HEK293 (cell line): ENCODE results near the gene NUCB1.

ENCODE experiments used
- CTCF ChIA-PET: fragments of 350-600 bp; formaldehyde crosslinking; extraction: SDS; loops from one replicate; lab custom pipeline; 2021; ENCODE audit warnings: antibody characterized with exemption; lab: Yijun Ruan, JAX
- POLR2A ChIA-PET: fragments of 300-600 bp; formaldehyde crosslinking; extraction: SDS; loops from one replicate; lab custom pipeline; 2020; ENCODE audit warnings: antibody characterized with exemption, inconsistent platforms; lab: Yijun Ruan, JAX
- H3K27ac ChIP-seq: fragments of 200-500 bp; sonication (Bioruptor generic); 2 replicates; pipeline ENCODE4 v1.5.1; 2014; ENCODE audit warnings: low read depth, low read length, control low read depth, inconsistent platforms; ENCODE audit errors: extremely low read depth
- H3K36me3 ChIP-seq, 2 experiments: fragments of 200-500 bp in 1 of 2; sonication (Bioruptor generic) in 1 of 2; 1 replicate in 1 of 2; 2 replicates in 1 of 2; pipeline ENCODE4 v1.5.1; 2014 to 2017; ENCODE audit warnings: inconsistent platforms in 2 of 2, low read length in 2 of 2; ENCODE audit not compliant: control insufficient read depth in 2 of 2, insufficient read depth in 1 of 2
- H3K4me1 ChIP-seq: fragments of 200-500 bp; sonication (Bioruptor generic); 2 replicates; pipeline ENCODE4 v1.5.1; 2014; ENCODE audit warnings: mild to moderate bottlenecking, low read length, inconsistent platforms; ENCODE audit not compliant: control insufficient read depth, insufficient read depth
- H3K4me3 ChIP-seq: 2 replicates; pipeline ENCODE4 v1.5.1; 2011; ENCODE audit warnings: low read depth, mild to moderate bottlenecking, control low read depth, low read length, moderate library complexity
- H3K9me3 ChIP-seq: fragments of 200-500 bp; sonication (Bioruptor generic); 2 replicates; pipeline ENCODE4 v1.5.1; 2014; ENCODE audit warnings: low read depth, low read length, inconsistent platforms; ENCODE audit not compliant: control insufficient read depth, insufficient read depth
- KLF9 ChIP-seq: fragments of 450-650 bp; formaldehyde crosslinking; IDR thresholded peaks from 2 replicates; pipeline ENCODE4 v1.5.1; 2016; ENCODE audit warnings: missing biosample characterization, missing genetic modification characterization, low read depth
- SETDB1 ChIP-seq: IDR thresholded peaks from one replicate; pipeline ENCODE4 v1.6.1; 2017; ENCODE audit warnings: mild to moderate bottlenecking, low read length, moderate library complexity, mixed read lengths; ENCODE audit not compliant: insufficient read length
- ZBTB11 ChIP-seq: fragments of 450-650 bp; formaldehyde crosslinking; conservative IDR thresholded peaks from 2 replicates; pipeline ENCODE4 v1.5.1; 2016; ENCODE audit warnings: low read depth, missing biosample characterization, missing genetic modification characterization
- ZBTB21 ChIP-seq: fragments of 450-650 bp; formaldehyde crosslinking; IDR thresholded peaks from 2 replicates; pipeline ENCODE4 v1.5.1; 2017; ENCODE audit warnings: missing biosample characterization, missing genetic modification characterization
- ZBTB8A ChIP-seq: fragments of 450-650 bp; formaldehyde crosslinking; IDR thresholded peaks from 2 replicates; pipeline ENCODE4 v1.5.1; 2016; ENCODE audit warnings: missing biosample characterization, missing genetic modification characterization
- ZFHX2 ChIP-seq: fragments of 450-650 bp; formaldehyde crosslinking; conservative IDR thresholded peaks from 2 replicates; pipeline ENCODE4 v1.5.1; 2016; ENCODE audit warnings: missing biosample characterization, missing genetic modification characterization
- ZFP69B ChIP-seq: fragments of 450-650 bp; formaldehyde crosslinking; IDR thresholded peaks from 2 replicates; pipeline ENCODE4 v1.5.1; 2016; ENCODE audit warnings: missing biosample characterization, missing genetic modification characterization
- ZNF112 ChIP-seq: fragments of 450-650 bp; formaldehyde crosslinking; IDR thresholded peaks from 2 replicates; pipeline ENCODE4 v1.5.0; 2017; ENCODE audit warnings: missing biosample characterization, missing genetic modification characterization
- ZNF140 ChIP-seq: fragments of 450-650 bp; formaldehyde crosslinking; IDR thresholded peaks from 2 replicates; pipeline ENCODE4 v1.5.1; 2016; ENCODE audit warnings: missing biosample characterization, missing genetic modification characterization
- ZNF2 ChIP-seq: fragments of 450-650 bp; formaldehyde crosslinking; IDR thresholded peaks from 2 replicates; pipeline ENCODE4 v1.5.1; 2016; ENCODE audit warnings: missing biosample characterization, missing genetic modification characterization
- ZNF202 ChIP-seq: fragments of 450-650 bp; formaldehyde crosslinking; IDR thresholded peaks from 2 replicates; pipeline ENCODE4 v1.5.1; 2016; ENCODE audit warnings: missing biosample characterization, missing genetic modification characterization, borderline replicate concordance
- ZNF211 ChIP-seq: fragments of 450-650 bp; formaldehyde crosslinking; IDR thresholded peaks from 2 replicates; pipeline ENCODE4 v1.5.1; 2016; ENCODE audit warnings: low read depth, missing biosample characterization, missing genetic modification characterization
- ZNF223 ChIP-seq: fragments of 450-650 bp; formaldehyde crosslinking; IDR thresholded peaks from 2 replicates; pipeline ENCODE4 v1.5.1; 2016; ENCODE audit warnings: missing biosample characterization, missing genetic modification characterization
- ZNF266 ChIP-seq: fragments of 450-650 bp; formaldehyde crosslinking; IDR thresholded peaks from 2 replicates; pipeline ENCODE4 v1.5.1; 2016; ENCODE audit warnings: missing biosample characterization, missing genetic modification characterization, low read depth
- ZNF354C ChIP-seq: fragments of 450-650 bp; formaldehyde crosslinking; IDR thresholded peaks from 2 replicates; pipeline ENCODE4 v1.5.1; 2016; ENCODE audit warnings: missing biosample characterization, missing genetic modification characterization, low read depth, borderline replicate concordance
- ZNF391 ChIP-seq: fragments of 450-650 bp; formaldehyde crosslinking; IDR thresholded peaks from 2 replicates; pipeline ENCODE4 v1.5.1; 2016; ENCODE audit warnings: low read depth, missing biosample characterization, missing genetic modification characterization, borderline replicate concordance
- ZNF426 ChIP-seq: fragments of 450-650 bp; formaldehyde crosslinking; IDR thresholded peaks from 2 replicates; pipeline ENCODE4 v1.5.1; 2017; ENCODE audit warnings: missing biosample characterization, missing genetic modification characterization, mild to moderate bottlenecking, inconsistent platforms, moderate library complexity
- ZNF433 ChIP-seq: fragments of 450-650 bp; formaldehyde crosslinking; IDR thresholded peaks from 2 replicates; pipeline ENCODE4 v1.5.1; 2016; ENCODE audit warnings: missing biosample characterization, missing genetic modification characterization, low read depth
- ZNF48 ChIP-seq: fragments of 450-650 bp; formaldehyde crosslinking; IDR thresholded peaks from 2 replicates; pipeline ENCODE4 v1.5.1; 2016; ENCODE audit warnings: missing biosample characterization, missing genetic modification characterization
- ZNF558 ChIP-seq: fragments of 450-650 bp; formaldehyde crosslinking; IDR thresholded peaks from 2 replicates; pipeline ENCODE4 v1.5.1; 2016; ENCODE audit warnings: missing biosample characterization, missing genetic modification characterization
- ZNF580 ChIP-seq: fragments of 450-650 bp; formaldehyde crosslinking; IDR thresholded peaks from 2 replicates; pipeline ENCODE4 v1.5.1; 2016; ENCODE audit warnings: missing biosample characterization, missing genetic modification characterization
- ZNF654 ChIP-seq: fragments of 450-650 bp; formaldehyde crosslinking; IDR thresholded peaks from 2 replicates; pipeline ENCODE4 v1.5.1; 2016; ENCODE audit warnings: low read depth, missing biosample characterization, missing genetic modification characterization
- ZNF660 ChIP-seq: fragments of 450-650 bp; IDR thresholded peaks from 2 replicates; pipeline ENCODE4 v1.5.1; 2018; ENCODE audit warnings: missing biosample characterization, mild to moderate bottlenecking, missing genetic modification characterization
- ZNF664 ChIP-seq: fragments of 450-650 bp; formaldehyde crosslinking; IDR thresholded peaks from 2 replicates; pipeline ENCODE4 v1.5.1; 2016; ENCODE audit warnings: missing biosample characterization, missing genetic modification characterization
- ZNF785 ChIP-seq: fragments of 450-650 bp; formaldehyde crosslinking; IDR thresholded peaks from 2 replicates; pipeline ENCODE4 v1.5.1; 2016; ENCODE audit warnings: missing biosample characterization, missing genetic modification characterization
- ZSCAN16 ChIP-seq: fragments of 450-650 bp; formaldehyde crosslinking; IDR thresholded peaks from 2 replicates; pipeline ENCODE4 v1.5.1; 2016; ENCODE audit warnings: missing biosample characterization, missing genetic modification characterization
- ZSCAN23 ChIP-seq: fragments of 450-650 bp; formaldehyde crosslinking; IDR thresholded peaks from 2 replicates; pipeline ENCODE4 v1.5.1; 2016; ENCODE audit warnings: missing biosample characterization, missing genetic modification characterization
- ZXDB ChIP-seq: fragments of 450-650 bp; formaldehyde crosslinking; IDR thresholded peaks from 2 replicates; pipeline ENCODE4 v1.5.1; 2016; ENCODE audit warnings: missing biosample characterization, missing genetic modification characterization

The NUCB1 gene

GRCh38 chr19:48919271-48919670 lies 19.2 kb downstream of the NUCB1 start (continued):
- TF ChIP-seq ZBTB11 (tag by site-specific recombination): peak; percentile 71
- peak; percentile 74 for TF ChIP-seq ZNF426
- peak; percentile 69; the same call in 1 of the 2 replicates for TF ChIP-seq ZNF433 (tag by site-specific recombination)
- TF ChIP-seq ZNF654 (tag by site-specific recombination): peak; percentile 15; the same call in 1 of the 2 replicates
- TF ChIP-seq ZNF140 (tag by site-specific recombination): peak; percentile 54; the same call in 1 of the 2 replicates
- TF ChIP-seq ZBTB8A (tag by site-specific recombination): peak; percentile 44; the same call in 1 of the 2 replicates
- TF ChIP-seq, all 188 proteins: peak for 21; not testable (repeated sequence) for 167

GRCh38 chr19:48920949-48921348 lies 20.8 kb downstream of the NUCB1 start:
- POLR2A ChIA-PET: interaction anchor here (0.5 kb wide), 1 partner anchor 76 kb away, joined by 3 read pairs; no protein-coding TSS in a partner anchor

GRCh38 chr19:48921721-48922500 lies 21.8 kb downstream of the NUCB1 start:
- CTCF ChIA-PET: no interaction called here
- H3K36me3 ChIP-seq: peaks cover 15 to 40% of the 10 kb centered on the region in 2 experiments; a peak in 2 of 3 replicates
- no peak overlapping the region for H3K4me3 ChIP-seq
- POLR2A ChIA-PET: interaction anchor here (0.5 to 0.7 kb wide), 3 partner anchors 77 to 1214 kb away, joined by 3 read pairs; no protein-coding TSS in a partner anchor
- H3K4me1 ChIP-seq: no peaks in the 10 kb centered on the region
- no peaks in the 10 kb centered on the region for H3K9me3 ChIP-seq
- no peak overlapping the region for H3K27ac ChIP-seq
- no peak for TF ChIP-seq ZBTB21 (tag by site-specific recombination)
- TF ChIP-seq ZSCAN16: no peak
- no peak for TF ChIP-seq ZNF266 (tag by site-specific recombination)
- no peak for TF ChIP-seq ZNF112 (tag by site-specific recombination)
- TF ChIP-seq ZNF580 (tag by site-specific recombination): no peak
- TF ChIP-seq ZNF48 (tag by site-specific recombination): no peak
- no peak for TF ChIP-seq ZFP69B (tag by site-specific recombination)
- no peak for TF ChIP-seq SETDB1
- no peak for TF ChIP-seq ZNF202 (tag by site-specific recombination)
- no peak for TF ChIP-seq ZNF140 (tag by site-specific recombination)
- no peak for TF ChIP-seq ZNF211
- no peak for TF ChIP-seq ZXDB (tag by site-specific recombination)
- no peak for TF ChIP-seq ZNF785
- TF ChIP-seq ZNF664: no peak
- no peak for TF ChIP-seq ZSCAN23 (tag by site-specific recombination)
- no peak for TF ChIP-seq ZNF660 (tag by site-specific recombination)

More at GRCh38 chr19:48920949-48921348, 20.8 kb downstream of the NUCB1 start:
- Histone ChIP-seq H3K36me3 (peaks cover 18 to 42% of the 10 kb centered on the region in 2 experiments; a peak in 2 of 3 replicates), H3K27ac (no peak overlapping the region), H3K4me3 (no peak overlapping the region)
- CTCF ChIA-PET: interaction anchor here (0.6 kb wide), 1 partner anchor 53 kb away, joined by 3 read pairs; no protein-coding TSS in a partner anchor
- no peak for TF ChIP-seq KLF9 (tag by site-specific recombination)
- TF ChIP-seq ZNF558 (tag by site-specific recombination): no peak
- no peak for TF ChIP-seq ZNF223 (tag by site-specific recombination)
- no peak for TF ChIP-seq ZNF391 (tag by site-specific recombination)
- TF ChIP-seq ZFHX2: 0 out of 2 replicates have a peak, but pooled peaks have one; percentile 20
- no peak for TF ChIP-seq ZNF354C (tag by site-specific recombination)
- no peak for TF ChIP-seq ZNF2 (tag by site-specific recombination)
- TF ChIP-seq, all 188 proteins: peak for 1
- no peaks in the 10 kb centered on the region for H3K4me1 ChIP-seq
- H3K9me3 ChIP-seq: no peaks in the 10 kb centered on the region
